NCI-H2196 treated with DMSO at 0.1 percent for 48 hours (cell line): ENCODE data around the gene EMC7.

Experiments
- DNase-seq: peaks from one replicate; lab custom pipeline; 2025; ENCODE audit not compliant: unreplicated experiment; lab: John Stamatoyannopoulos, UW

EMC7 gene

GRCh38 chr15:34038871-34039789 is 62.5 kb downstream of the EMC7 start, which contains the start of gene AVEN:
AVEN (minus strand) TSS chr15:34039204; CDS start chr15:34039046, 158 bp downstream.
- DNase-seq = no peak

- peak; percentile 20 for DNase-seq
These were observed 63.4 kb downstream of the EMC7 start for GRCh38 chr15:34038023-34038870.
